Nephron (organoid): ENCODE measurements around the gene CRYGN.

Experiments used
- H3K27ac Mint-ChIP-seq, 3 experiments: 2 replicates each; pipeline ENCODE4 v1.8.0; 2020; ENCODE audit warnings: mixed read lengths in 3 of 3, mild to moderate bottlenecking in 2 of 3, moderate library complexity in 1 of 3
- H3K27me3 Mint-ChIP-seq: 2 replicates; pipeline ENCODE4 v1.8.0; 2021; ENCODE audit warnings: low read depth, mild to moderate bottlenecking, moderate library complexity, mixed read lengths
- H3K36me3 Mint-ChIP-seq: 2 replicates; pipeline ENCODE4 v1.8.0; 2020; ENCODE audit warnings: low read depth, mixed read lengths
- H3K4me1 Mint-ChIP-seq: 2 replicates; pipeline ENCODE4 v1.8.0; 2020; ENCODE audit warnings: mixed read lengths
- H3K4me3 Mint-ChIP-seq, 3 experiments: 2 replicates each; pipeline ENCODE4 v1.8.0; 2020; ENCODE audit warnings: mild to moderate bottlenecking in 3 of 3, mixed read lengths in 3 of 3, moderate library complexity in 2 of 3
- H3K9me3 Mint-ChIP-seq: 2 replicates; pipeline ENCODE4 v1.8.0; 2020; ENCODE audit warnings: mixed read lengths
- CTCF ChIP-seq, 3 experiments: fragments of 200-600 bp; sonication (generic); IDR thresholded peaks; one replicate each; pipeline ENCODE4 v1.5.0; 2021; ENCODE audit warnings: antibody characterized with exemption in 3 of 3; ENCODE audit not compliant: unreplicated experiment in 3 of 3

CRYGN gene

GRCh38 chr7:151387161-151388006 is 52.6 kb downstream of the CRYGN start:
- no peak for TF ChIP-seq CTCF (IDR thresholded peaks at IDR 0.05; ENCODE audit: unreplicated experiment in 3 of 3)
- no peaks in the 10 kb centered on the region for H3K9me3 Mint-ChIP-seq
- no peaks in the 10 kb centered on the region for H3K4me1 Mint-ChIP-seq
- H3K4me3 Mint-ChIP-seq, result no peak overlapping the region
- no peak overlapping the region for H3K27ac Mint-ChIP-seq
- H3K36me3 Mint-ChIP-seq, result peaks cover 37% of the 10 kb centered on the region
- H3K27me3 Mint-ChIP-seq, result peaks cover 13% of the 10 kb centered on the region

- Mint-ChIP-seq H3K9me3 (no peaks in the 10 kb centered on the region), H3K4me1 (no peaks in the 10 kb centered on the region), H3K4me3 (peak overlapping the region in 1 of 3 experiments; percentile 39), H3K27me3 (peaks cover 18% of the 10 kb centered on the region), H3K36me3 (peaks cover 37% of the 10 kb centered on the region), H3K27ac (no peak overlapping the region)
- no peak for TF ChIP-seq CTCF (IDR thresholded peaks at IDR 0.05; ENCODE audit: unreplicated experiment in 3 of 3)
Measured at GRCh38 chr7:151386301-151387160, 53.4 kb downstream of the CRYGN start.

- TF ChIP-seq CTCF (IDR thresholded peaks at IDR 0.05; ENCODE audit: unreplicated experiment in 3 of 3), result no peak
- Mint-ChIP-seq H3K9me3 (no peaks in the 10 kb centered on the region), H3K27ac (peak overlapping the region in 1 of 3 experiments; percentile 26), H3K4me3 (no peak overlapping the region), H3K27me3 (peaks cover 21% of the 10 kb centered on the region), H3K4me1 (no peaks in the 10 kb centered on the region), H3K36me3 (peaks cover 33% of the 10 kb centered on the region)
Measured at GRCh38 chr7:151385626-151386300, 54.2 kb downstream of the CRYGN start.

- Mint-ChIP-seq H3K4me1 (no peaks in the 10 kb centered on the region), H3K4me3 (no peak overlapping the region), H3K36me3 (peaks cover 31% of the 10 kb centered on the region), H3K27me3 (peaks cover 22% of the 10 kb centered on the region), H3K9me3 (no peaks in the 10 kb centered on the region), H3K27ac (peak overlapping the region in 1 of 3 experiments; percentile 26)
- no peak for TF ChIP-seq CTCF (IDR thresholded peaks at IDR 0.05; ENCODE audit: unreplicated experiment in 3 of 3)
Measured at GRCh38 chr7:151384776-151385625, 54.9 kb downstream of the CRYGN start.

DNA sequence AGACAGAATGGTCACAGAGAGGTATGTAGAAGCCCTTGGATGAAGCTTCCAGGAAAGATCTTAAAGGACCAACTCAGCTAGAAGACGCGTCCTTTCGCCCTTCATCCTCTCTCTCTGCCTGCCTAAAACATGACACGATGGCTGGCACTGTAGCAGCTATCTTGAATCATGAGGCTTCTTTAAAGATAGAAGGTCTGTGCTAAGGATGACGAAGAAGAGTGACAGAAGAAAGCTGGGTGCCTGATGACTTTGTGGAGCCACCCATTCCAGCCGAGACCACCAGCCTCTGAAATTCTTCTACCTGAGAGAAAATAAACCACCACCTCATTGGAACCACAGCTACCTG is 55.6 kb downstream of the CRYGN start:
- Mint-ChIP-seq H3K27ac (no peak overlapping the region), H3K4me1 (no peaks in the 10 kb centered on the region)

More for the DNA sequence above, 55.6 kb downstream of the CRYGN start:
- H3K9me3 Mint-ChIP-seq, result no peaks in the 10 kb centered on the region
- H3K4me3 Mint-ChIP-seq, result no peak overlapping the region
- TF ChIP-seq CTCF (IDR thresholded peaks at IDR 0.05; ENCODE audit: unreplicated experiment in 3 of 3), result no peak
- H3K27me3 Mint-ChIP-seq, result peaks cover 22% of the 10 kb centered on the region
- H3K36me3 Mint-ChIP-seq, result peaks cover 29% of the 10 kb centered on the region
